Activated naive CD8-positive, alpha-beta T cell treated with anti-CD3 and anti-CD28 coated beads, Interleukin-2, amount 50 U/mL, for 16 hours (primary cell): Measurements from ENCODE around the gene CDKAL1.
"Not testable (repeated sequence)": the region's sequence is repeated elsewhere in the genome, so short reads cannot be mapped to it uniquely, and the experiment has no call there.

ENCODE experiments used
- DNase-seq: peaks from one replicate; pipeline ENCODE4 v3.0.0-alpha.2; 2020; ENCODE audit warnings: low read depth, low spot score

Gene CDKAL1

DNA sequence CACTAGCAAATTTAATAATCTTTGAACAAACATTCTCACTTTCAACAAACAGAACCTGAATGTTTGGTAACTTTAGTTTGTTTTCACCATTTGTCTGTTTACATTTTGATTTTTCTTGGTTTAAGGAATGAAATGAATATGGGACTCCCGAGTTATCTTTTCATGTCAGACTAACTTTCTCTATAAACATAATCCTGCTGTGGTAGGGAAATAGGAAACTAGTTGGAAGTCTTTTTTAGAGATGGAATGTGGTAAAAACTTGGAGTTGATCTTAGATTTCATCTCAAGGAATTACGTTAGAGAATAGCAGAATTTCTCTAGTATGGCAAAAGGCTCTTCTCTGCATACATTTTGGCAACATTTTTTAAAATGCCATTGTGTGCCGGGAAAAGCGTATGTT is 206.5 kb downstream of the CDKAL1 start:
- no peak for DNase-seq

DNA sequence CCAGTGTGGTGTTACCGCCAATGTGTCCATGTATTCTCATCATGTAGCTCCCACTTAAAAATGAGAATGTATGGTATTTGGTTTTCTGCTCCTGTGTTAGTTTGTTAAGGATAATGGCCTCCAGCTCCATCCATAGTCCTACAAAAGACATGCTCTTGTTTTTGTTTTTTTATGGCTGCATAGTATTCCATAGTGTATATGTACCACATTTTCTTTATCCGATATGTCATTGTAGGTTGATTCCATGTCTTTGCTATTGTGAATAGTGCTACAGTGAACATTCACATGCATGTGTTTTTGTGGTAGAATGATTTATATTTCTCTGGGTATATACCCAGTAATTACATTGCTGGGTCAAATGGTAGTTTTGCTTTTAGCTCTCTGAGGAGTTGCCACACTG is 207.2 kb downstream of the CDKAL1 start:
- DNase-seq: no peak

DNA sequence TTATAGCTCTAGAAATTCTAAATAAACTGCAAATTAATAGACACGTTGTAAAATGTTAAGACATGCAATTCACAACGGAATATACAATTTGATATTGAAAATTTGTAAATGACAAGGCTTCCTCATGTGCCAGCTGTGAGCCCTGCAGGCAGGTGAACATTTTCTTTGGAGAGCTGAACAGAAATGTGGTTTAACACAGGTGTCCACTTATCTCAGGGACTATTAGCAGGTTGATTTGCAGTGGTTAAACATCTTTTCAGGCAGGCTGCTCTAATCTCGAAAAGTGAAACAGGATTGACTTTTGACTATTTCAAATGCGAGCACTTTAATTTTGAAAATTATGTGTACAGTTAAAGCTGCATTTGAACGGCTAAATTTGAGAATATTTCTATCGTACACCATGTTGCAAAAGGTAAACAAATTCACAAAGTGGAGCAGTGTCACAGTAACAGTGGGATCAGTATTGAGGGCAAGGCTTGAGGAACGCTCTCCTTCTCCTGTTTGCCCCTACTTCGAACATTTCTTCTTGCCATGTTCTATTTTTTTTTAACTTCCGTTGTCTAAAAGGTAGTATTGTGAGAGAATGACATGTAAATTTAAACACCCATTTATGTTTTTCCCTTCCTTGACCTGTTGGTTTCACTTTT is 210.8 kb downstream of the CDKAL1 start:
- DNase-seq: no peak

DNA sequence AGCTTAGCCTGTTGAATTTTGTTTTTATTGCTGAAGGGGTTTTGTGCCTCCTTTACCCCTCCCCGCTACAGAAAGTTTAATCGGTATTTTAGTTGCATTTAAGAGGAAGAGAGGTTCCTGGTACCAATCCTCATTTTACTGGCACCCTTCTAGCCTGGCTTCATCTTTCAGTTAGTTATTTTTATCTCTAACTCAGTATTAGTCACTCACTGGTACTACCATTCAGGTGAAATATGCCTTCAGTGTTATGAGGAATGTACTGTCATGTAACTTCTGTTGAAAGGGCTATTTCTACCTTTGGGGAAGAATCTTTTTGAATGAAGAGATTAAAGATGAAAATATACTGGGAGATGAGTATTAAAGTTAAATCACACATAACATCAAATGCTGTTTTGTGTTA is 211.8 kb downstream of the CDKAL1 start:
- DNase-seq: no peak

DNA sequence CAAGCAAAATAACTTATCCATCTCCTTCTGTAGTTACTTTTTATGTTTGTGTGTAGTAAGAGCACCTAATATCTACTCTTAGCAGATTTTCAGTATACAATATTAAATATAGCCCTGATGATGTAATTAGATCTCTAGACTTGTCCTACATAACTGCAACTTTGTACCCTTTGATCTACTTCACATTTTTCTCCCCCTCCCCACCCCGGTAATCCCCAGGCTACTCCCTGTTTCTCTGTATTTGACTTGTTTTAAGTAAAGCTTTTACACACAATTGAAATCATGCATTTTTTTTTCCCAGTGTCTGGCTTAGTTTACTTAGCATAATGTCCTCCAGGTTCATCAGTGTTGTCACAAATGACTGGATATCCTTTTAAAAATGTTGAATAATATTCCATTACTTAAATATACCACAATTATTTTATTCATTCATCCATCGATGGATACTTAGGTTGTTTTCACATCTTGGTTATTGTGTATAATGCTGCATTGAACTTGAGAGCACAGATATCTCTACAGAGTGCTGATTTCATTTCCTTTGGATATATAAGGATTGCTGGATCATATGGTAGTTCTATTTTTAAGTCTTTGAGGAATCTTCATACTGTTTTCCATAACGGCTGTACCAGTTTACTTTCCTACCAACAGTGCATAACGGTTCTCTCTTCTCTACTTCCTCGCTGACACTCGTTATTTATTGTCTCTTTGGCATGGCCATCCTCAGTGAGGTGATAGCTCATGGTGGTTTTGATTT is 212.7 kb downstream of the CDKAL1 start:
- no peak for DNase-seq

DNA sequence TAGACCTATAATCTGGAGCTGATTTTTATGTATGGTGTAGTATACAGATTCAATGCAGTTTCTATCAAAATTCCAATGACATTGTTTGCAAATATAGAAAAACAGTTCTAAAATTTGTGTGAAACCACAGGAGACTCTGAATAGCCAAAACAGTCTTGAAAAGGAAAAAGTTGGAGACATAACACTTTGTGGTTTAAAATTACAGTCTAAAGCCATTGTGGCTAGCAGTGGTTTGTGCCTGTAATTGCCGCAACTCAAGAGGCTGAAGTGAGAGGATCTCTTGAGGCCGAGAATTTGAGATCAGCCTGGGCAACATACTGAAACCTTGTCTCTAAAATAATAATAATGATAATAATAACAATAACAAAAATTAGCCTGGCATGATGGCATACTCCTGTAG is 213.7 kb downstream of the CDKAL1 start:
- DNase-seq: no peak

DNA sequence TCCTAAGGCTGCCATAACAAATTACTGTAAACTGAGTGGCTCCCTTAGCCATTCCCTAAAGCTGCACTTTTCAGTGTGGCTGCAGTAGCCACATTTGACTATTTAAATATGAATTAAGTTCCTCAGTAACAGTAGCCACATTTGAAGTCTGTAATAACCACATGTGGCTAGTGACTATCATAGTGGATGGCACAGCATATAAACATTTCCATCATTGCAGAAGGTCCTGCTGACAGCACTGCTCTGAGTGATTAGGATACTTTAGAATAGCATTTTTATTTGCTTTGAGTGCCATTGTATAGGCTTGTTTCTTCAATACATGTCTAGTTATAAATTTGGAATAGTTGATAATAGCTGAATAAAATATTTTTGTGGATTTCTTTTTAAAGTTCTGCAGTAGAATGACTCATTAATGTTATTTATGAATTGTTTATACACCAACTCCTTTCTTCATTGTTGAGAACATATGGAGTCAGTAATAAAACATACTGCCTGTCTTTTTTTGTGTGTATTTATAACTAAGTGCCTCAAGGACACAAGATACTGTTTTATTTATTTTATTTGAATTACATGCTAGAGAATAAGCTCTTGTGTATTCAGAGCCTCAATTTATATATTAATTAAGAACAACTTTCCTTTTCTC is 217.2 kb downstream of the CDKAL1 start:
- DNase-seq: no peak

DNA sequence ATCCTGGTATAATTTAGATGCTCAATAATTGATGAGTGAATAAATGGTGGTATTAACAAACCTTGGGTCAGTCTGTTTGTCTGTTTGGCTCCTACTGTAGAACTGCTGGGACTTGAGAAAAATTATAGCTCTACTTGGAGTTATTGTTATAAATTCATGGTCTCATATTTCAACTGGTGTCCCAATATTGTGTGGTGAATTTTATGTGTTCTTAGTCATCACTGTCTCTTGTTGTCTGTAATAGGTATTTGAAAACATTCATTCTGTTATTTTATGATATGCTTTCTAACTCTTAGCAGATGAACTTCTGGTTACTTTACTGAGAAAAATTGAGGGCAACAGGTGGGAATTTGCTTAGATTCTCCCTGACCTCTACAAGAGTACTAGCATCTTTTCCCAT is 221.4 kb downstream of the CDKAL1 start:
- DNase-seq: no peak

DNA sequence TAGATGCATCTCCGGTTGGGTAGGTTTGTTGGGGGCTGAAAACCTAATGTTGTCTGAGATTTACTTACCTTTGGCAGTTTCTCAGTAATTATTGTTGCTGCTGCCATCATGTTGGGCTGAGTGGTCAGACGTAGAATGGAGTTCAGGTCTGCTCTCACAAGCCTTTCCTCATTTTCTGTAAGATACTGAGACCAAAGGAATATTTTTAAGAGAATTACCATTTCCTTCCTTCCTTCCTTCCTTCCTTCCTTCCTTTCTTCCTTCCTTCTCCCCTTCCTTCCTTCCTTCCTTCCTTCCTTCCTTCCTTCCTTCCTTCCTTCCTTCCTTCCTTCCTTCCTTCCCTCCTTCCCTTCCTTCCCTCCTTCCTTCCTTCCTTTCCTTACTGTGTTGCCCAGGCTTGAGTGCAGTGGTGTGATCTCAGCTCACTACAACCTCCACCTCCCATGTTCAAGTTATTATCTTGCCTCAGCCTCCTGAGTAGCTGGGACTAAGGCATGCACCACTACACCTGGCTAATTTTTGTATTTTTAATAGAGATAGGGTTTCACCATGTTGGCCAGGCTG is 222.4 kb downstream of the CDKAL1 start:
- not testable (repeated sequence) for DNase-seq

DNA sequence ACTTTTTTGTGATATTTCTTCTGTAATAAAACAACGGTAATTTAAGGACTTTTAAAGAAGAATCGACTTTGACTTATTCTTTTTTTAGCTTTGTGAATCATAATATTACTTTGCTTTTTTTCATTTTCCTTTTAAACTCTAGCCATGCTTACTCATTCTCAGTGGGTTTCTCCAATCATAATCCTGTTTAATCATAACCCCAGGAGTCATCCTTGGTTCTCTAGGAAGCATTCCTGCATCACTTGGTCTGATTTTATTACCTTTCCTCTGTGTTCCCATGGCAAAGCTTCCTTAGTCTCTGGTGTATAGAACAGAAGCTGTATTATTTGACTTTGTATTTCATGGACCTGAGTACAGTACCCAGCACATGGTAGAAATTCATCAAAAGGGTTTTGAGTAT is 223.5 kb downstream of the CDKAL1 start:
- DNase-seq: no peak

DNA sequence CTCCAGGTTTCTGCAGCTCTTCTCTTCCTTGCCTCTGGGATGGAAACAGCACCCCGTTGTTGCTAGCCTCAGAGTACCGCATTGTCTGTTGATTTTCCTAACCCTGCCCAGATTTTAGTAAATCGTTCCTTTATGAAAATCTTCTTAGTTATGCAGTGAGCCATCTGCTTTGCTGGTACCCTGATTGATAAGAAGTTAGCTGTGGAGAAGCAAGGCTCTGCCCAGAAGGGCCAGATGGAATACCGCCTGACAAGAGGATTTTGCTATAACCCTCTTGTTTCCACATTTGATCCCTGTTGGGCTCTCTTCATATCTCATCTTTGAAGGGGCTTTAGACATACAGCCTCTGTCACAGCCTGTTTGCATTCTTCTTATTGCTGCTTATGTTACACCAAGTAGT is 229.0 kb downstream of the CDKAL1 start:
- DNase-seq: no peak

DNA sequence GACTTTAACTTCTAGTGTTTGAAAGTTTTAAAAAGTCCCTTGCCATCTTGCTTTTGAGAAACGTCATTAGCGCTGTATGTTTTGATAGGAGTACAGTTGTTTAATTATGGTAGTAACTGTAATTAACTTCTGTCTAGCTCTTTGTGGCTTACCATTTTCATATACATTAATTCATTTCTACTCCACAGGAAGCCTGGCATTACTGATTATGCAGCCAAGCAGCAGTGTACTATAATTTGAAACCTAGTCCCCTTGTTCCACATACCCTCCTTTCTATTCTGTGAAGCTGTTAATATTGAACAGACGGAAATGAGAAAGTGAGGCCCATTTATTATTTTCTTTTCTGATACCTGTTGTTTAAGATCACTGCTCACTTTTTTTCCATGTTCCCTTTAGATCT is 235.4 kb downstream of the CDKAL1 start:
- no peak for DNase-seq

DNA sequence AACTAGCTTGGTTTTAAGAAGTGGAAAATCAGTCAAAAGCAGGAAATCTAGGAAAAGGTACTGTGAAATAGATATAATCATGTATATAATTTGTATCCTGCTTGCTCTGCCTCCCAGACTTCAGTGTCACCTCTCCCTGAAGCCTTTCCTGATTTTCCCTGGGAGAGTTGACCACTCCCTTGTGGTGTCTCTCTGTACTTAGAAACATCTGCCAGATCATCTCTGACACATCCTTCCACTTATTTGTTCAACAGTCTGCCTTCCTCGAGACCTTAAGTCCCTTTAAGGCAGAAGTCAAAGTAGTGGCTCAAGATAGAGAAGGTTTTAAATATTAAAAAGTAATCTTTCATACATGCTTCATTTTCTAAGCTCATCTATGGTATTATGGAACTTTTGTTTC is 236.5 kb downstream of the CDKAL1 start:
- DNase-seq: no peak

DNA sequence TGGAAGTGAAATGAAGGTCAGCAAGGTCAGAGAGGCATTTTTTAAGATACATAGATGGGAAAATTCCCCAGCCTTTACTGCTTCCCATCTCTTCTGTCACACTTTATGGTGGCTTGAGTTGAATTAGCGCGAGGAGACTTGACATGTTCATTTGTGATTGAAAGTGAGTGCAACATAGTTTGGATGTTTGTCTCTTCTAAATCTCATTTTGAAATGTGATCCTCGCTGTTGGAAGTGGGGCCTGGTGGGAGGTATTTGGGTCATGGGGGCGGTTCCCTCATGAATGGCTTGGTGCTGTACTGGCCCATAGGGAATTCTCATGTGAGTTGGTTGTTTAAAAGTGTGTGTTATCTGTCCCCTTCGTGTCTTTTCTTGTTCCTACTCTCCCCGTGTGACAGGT is 237.2 kb downstream of the CDKAL1 start:
- DNase-seq: no peak

DNA sequence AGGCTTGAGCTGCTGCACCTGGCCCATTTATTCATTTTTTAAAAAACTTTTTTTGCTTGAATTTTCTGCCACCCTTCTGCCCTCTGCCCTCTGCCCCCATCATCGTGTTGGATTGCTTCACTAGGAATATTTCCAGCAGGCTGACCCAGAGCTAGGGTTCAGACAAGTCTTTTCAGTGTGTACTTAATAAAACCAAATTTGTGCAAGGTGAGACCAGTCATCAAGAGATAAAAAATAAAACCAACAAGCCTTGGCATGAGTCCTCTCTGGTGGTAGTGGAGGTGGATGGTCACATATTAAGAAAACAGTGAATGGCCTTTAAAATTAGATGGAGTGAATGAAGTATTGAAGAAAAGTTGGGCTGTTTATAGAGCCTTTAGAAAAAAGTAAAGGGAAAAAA is 239.6 kb downstream of the CDKAL1 start:
- no peak for DNase-seq

DNA sequence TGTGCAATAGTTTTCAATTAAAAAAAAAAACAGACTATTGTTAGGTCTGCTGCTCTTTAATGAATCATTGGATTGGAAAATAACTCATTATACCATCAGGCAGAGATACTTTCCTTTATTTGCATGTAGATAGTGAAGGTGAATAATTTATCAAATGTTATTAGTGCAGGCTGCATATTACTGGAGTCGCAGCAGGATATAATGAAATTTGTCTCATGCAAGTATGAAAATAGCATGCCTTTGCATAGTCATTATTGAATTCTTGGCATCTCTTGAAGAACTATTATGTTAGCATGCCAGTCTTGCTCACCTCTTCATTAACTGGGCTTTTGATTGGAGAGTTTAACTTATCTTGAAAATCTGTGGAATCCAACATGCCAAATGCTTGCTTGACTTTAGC is 241.7 kb downstream of the CDKAL1 start:
- no peak for DNase-seq

DNA sequence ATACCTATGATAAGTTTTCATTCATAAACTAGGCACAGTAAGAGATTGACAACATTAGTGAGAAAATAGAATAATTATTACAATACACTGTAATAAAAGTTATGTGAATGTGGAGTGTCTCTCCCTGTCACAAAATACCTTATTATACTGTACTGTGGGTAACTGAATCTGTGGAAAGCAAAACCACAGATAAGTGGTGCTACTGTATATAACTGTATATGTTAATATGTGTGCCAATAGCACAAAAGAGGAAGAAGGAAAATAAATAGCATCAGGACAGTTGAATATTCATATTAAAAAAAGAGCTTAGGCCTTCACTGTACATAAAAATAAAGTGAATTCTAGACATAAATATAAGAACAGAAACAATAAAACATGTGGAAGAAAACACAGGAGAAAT is 243.5 kb downstream of the CDKAL1 start:
- DNase-seq: no peak

DNA sequence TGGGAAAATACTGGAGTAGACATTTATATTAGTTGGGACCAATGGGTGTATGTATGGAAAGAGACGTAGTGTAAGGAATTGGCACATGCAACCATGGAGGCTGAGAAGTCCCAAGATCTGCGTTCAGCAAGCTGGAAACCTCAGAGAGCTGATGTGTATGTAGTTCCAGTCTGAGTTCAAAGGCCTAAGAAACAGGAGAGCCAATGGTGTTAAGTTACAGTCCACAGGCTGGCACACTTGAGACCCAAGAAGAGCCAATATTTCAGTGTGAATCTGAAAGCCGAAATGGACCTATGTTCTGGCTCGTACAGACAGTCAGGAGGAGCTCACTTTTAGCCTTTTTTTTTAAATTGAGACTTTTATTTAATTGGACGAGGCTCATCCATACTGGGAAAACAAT is 244.2 kb downstream of the CDKAL1 start:
- no peak for DNase-seq

DNA sequence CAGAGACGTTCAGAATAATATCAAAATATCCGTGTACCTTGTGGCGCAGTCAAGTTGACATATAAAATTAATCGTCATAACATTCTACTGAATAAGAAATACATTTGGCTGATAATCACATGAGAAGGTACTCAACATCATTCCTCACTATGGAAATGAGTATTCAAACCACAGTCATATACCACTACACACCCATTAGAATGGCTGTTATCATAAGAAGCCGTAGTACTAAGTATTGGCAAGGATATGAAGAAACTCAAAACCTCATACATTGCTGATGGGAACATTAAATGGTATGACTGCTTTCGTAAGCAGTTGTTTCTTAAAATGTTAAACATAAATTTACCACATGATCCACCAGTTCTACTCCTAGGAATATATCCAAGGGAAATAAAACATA is 244.7 kb downstream of the CDKAL1 start:
- no peak for DNase-seq

DNA sequence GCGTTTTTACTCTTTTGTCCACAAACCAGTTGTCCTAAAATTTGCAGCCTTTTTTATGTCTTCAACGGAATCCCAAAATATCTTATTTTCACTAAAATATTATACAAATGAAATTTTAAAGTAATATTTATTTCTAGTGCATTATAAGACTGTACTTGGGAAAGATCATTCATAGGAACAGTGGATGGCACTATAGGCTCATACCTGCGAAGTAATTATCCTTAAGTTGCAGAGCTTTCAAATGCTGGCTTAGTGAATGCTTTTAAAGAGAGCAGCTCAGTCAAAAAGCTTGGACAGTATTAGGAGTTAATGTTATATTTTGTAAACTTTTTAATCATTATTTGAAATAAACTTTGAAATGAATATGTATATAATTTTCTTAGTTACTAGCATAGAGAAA is 254.9 kb downstream of the CDKAL1 start:
- DNase-seq: no peak

DNA sequence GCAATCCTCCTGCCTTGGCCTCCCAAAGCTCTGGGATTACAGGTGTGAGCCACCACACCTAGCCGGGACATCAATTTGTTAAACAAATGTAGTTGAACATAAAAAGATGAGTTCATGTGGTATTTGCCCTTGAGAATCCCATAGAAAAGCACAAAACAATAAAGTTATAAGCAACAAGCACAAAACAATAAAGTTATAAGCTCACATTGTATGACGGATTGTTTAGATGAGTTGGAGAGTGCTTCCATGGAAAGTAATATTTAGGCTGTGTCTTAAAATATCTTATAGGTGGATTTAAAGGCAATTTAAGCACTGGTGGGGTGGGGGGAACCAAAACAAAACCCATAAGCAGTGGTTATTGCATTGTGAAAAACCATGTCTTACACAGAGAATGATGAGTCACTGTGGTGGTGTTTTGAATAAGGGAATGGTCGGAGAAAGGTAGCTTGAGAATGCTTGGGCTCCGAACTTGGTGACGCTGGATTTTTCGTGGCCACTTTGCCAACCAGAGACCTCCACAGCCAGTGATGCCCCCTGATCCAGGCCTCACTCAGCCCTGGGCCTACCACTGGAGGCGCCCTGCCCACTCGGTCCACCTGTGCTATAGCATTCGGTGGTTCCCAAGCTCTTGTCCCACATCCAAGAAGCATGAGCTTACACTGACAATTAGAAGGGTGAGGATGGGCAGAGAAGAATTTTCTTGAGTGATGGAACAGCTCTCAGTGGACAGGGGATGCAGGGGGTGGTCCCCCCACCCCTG is 256.0 kb downstream of the CDKAL1 start:
- no peak for DNase-seq

DNA sequence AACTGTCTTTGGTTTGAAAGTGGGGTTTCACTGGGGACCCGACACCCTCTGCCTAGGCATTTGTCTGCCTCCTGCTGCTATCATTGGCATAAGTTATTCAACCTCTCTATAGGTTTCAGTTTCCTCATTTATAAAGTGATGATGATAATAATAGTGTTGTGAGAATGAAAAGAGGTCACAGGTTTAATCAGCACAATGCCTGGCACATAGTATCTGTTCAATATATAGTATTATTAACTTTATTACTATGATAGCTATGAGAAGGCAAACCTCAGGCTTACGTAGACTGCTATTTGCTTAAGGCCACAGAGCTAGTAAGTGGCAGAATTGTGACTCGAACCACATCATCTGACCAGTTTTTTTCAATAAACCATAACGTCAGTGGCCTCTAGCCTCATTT is 256.8 kb downstream of the CDKAL1 start:
- no peak for DNase-seq
